Hepatocyte (in vitro differentiated cells): Measurements from ENCODE around the gene INO80D.

Experiments used
- CTCF ChIP-seq: fragments of 200-600 bp; sonication (generic); IDR thresholded peaks from 2 replicates; pipeline ENCODE4 v1.5.1; 2016; ENCODE audit warnings: antibody characterized with exemption, mild to moderate bottlenecking; ENCODE audit not compliant: poor library complexity
- EZH2 ChIP-seq: fragments of 200-600 bp; sonication (generic); IDR thresholded peaks from 2 replicates; pipeline ENCODE4 v1.6.1; 2016; ENCODE audit warnings: antibody characterized with exemption, mild to moderate bottlenecking, borderline replicate concordance
- EZH2phosphoT487 ChIP-seq: fragments of 200-600 bp; sonication (generic); IDR thresholded peaks from one replicate; pipeline ENCODE4 v1.6.1; 2018; ENCODE audit warnings: antibody characterized with exemption, mild to moderate bottlenecking, low read depth, moderate library complexity; ENCODE audit not compliant: unreplicated experiment, severe bottlenecking

- no peak for TF ChIP-seq CTCF
- no peak for TF ChIP-seq EZH2
- TF ChIP-seq EZH2phosphoT487, result no peak
Observed at GRCh38 chr2:206063635-206064034, 22.3 kb downstream of the INO80D start.
